GM19324 (cell line): Measurements from ENCODE around the gene ARHGAP8.

Experiments
- ATAC-seq: cut with Tn5 transposase; IDR thresholded peaks from one replicate; pipeline ENCODE4 v1.9.1; 2021; ENCODE audit warnings: mild to moderate bottlenecking, moderate library complexity; ENCODE audit not compliant: unreplicated experiment, low FRiP score

The ARHGAP8 gene

DNA sequence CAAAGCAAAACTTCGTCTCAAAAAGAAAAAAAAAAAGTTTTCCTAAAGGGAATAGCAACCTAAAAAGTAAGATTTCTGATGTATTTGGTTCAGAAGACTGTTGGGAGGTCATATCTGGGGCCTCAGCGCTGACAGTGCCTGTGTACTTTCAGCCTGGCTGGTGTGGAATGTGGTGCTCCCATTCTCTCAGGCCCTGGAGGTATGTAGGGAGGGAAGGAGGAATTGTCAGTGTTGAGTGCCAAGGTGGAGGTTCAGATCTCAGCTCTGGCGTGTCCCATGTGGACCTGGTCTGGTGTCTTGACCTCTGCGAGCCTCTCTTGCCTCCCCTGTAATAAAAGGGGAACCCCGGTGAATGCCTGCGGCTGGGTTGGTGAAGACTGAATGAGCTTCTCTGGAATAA is 28.0 kb upstream of the ARHGAP8 start:
- no peak for ATAC-seq

DNA sequence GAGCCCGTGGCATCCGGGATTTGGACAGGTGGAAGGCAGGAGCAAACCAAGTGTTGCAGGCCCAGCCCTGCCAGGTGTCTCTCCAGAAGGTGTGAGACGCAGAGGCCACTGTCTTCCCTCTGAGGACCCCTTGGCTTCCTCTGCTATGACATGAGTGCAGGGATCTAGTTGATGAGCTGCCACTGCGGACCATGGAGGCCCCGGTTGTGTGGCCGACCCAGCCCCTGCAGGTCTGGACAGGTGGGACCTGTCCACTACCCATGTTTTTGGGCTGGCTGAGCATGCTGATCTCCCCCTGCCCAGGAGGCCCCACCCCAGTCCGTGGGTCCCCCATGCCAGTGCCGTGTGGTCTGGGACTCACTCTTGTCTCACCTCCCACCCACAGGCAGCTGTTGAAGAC is 27.5 kb upstream of the ARHGAP8 start:
- ATAC-seq, result no peak

DNA sequence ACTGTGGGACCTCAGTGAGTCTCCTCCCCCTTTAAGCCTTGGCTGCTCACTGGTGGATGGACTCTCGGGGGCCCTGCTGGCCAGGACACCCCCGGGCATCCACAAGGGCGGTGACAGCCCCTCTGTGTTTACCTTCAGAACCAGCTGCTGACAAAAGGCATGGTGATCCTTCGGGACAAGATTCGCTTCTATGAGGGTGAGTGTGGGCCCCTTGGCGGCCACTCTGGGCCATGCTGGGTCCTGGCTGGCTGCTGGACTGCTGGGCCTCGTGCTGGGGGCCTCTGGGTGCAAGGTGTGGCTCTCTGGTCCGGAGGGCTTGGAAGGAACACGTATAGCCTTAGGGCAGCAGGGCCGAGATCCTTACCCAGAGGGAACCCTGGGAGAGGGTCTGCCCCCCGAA is 25.9 kb upstream of the ARHGAP8 start:
- no peak for ATAC-seq

DNA sequence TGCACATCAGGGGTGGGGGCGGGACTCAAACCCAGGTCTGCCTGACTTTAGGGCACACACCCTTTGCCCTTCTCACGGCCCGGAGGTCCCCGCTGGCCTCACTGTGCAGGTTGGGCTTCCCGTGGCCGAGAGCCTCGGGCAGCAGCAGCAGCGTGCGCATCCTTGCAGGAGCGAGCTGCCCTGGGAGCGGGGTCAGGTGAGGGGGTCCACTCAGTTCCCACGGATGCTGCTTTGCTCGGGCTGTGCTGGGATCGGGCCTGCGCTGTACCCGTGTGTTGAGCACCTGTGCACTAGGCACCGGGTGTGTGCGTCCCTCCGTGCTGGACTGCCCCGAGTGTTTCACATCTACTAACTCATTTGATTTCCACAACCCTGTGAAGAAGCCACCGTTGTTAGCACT is 25.2 kb upstream of the ARHGAP8 start:
- ATAC-seq, result no peak

DNA sequence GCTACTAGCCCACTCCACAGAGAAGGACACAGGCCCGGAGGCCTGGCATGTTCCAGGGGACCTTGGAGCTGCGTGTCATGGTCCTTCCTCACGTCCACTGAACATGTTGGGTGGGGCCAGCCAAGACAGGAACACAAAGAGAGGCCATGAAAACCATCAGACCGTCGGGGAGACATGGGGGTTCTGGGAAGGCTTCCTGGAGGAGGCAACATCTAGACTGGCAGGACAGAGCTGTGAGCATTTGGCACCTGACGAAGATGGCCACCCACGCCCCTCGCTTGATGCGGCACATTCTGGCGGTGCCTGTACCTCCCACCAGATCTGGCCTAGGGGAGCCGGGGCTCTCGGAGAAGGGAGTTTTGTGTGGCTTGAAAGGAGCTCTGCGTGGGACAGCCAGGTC is 24.7 kb upstream of the ARHGAP8 start:
- no peak for ATAC-seq

DNA sequence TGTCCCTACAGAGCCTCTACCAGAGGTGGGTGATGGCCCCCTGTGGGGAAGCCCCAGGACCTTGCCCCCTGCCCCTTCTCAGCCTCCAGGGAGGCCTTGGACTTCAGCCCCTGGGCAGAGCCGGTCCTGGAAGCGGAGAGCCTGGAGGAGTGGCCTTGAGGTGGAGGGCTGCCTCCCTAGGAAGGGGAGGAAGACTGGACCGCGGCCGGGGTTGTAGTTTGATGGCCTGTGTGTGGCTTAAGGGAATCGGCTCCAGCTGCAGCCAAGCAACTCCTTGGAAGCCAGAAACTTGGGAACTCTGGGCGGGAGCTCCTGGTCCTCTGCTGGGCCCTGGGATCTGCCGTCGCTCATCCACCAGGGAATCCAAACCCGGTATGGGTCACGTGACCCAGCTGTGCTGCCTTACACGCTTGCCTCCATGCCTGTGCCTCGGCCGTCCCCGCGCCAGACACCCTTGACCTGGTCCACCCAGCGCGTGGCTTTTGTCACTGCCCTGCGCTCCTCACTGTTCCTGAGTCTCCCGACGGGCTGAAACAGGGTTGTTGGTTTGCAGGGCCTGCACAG is 23.5 kb upstream of the ARHGAP8 start:
- ATAC-seq, result no peak

DNA sequence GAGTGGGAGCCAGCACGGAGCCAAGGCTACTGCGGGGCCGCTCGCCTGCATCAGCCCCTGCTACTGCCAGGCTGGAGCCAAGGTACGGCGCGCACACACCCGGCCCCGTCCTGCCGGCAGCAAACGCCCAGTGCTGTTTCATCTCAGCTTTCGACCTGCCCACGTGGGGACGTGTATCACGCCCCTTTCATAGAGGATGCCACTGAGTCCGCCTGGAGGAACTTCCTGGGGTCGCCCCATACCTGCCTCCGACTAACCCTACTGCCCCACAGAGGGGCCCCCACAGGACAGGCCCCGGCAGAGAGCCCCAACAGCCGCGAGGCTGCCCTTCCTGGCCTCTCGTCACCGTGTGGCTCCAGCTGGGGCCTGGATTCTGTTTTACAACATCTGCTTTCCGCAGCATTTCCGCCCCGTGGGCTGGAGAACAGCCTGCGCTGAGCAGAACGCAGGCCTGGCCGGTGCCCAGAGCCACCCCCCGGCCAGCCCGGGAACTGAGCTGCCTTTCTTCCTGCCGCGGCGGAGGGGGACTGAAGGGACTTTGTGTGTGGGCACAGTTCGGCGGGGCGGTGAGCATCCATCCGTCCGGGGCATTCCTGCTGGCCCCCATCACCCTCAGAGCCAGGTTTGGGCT is 22.9 kb upstream of the ARHGAP8 start:
- ATAC-seq, result no peak

DNA sequence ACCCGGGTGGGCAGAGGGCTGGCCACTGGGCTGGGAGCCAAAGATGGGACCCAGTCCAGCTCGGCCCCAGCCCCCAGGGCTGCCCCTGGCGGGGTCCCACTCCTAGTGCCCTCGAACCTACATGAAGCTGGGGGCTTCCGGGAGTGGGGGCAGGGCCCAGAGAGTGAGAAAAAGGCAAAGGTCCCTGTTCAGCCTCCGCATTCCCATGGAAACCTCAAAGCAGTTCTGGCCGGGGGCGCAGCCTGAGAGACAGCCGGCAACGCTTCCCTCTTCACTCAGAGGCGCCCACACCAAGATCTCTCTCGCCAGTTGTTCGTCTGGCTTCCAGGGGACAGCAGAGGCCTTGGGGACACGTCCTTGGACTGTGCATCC is 22.4 kb upstream of the ARHGAP8 start:
- ATAC-seq, result no peak

DNA sequence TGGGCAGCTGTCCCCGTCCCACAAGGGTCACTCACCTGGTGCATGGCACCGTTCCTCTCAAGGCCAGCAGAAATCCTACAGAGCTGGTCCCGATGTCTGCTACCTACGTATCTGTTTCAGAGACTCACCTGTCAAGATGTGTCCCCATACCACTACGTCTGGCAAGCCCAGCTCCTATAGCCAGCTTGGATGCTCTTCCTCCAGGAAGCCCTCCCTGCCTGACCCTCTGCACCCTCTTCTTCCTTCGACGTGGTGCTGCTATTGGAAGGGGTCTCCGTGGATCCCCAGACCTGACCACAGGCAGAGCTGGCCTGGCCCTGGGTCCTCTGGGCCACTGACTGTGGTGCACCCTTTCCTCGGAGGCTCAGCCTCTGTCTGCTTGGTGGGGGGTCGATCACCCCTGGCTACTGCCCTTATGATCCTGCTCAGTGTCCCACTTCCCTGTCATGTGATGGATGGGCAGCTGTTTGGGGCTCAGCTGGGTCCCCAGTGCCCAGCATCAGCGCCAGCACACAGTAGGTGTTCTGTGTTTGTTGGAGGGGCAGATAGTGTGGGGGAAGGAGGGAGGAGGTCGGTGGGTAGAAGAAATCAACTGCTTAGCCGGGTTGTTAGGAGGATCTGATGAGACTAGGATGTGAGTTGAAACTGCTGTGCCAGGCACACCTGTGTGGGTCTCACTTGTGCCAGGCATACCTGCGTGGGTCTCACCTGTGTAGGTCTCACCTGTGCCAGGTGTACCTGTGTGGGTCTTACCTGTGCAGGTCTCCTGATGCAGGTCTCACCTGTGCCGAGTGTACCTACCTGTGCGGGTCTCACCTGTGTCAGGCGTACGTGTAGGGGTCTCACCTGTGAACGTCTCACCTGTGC is 21.7 kb upstream of the ARHGAP8 start:
- ATAC-seq, result no peak

DNA sequence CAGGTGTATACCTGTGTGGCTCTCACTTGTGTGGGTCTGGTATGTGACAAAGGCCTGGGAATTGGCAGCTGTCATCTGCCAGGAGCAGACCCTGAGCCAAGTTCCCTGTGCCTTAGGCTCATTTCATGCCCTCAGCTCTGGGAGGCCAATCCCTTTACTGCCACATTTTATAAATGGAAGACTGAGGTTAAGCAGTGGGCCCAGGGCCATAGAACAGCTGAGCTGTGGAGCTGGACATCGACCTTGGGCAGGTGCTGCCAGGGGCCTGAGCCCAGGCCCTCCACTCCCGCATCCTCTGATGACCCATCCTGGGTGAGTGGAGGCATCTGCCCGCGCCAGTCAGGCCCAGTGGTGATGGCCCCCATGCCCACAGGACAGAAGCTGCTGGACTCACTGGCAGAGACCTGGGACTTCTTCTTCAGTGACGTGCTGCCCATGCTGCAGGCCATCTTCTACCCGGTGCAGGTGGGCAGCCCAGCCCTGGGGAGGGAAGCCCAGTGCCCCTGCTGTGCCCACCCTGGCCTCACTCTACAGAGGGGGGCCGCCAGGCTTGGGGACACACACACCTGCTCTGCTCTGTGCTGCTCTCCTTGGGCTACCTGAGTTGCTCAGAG is 20.9 kb upstream of the ARHGAP8 start:
- ATAC-seq, result no peak

DNA sequence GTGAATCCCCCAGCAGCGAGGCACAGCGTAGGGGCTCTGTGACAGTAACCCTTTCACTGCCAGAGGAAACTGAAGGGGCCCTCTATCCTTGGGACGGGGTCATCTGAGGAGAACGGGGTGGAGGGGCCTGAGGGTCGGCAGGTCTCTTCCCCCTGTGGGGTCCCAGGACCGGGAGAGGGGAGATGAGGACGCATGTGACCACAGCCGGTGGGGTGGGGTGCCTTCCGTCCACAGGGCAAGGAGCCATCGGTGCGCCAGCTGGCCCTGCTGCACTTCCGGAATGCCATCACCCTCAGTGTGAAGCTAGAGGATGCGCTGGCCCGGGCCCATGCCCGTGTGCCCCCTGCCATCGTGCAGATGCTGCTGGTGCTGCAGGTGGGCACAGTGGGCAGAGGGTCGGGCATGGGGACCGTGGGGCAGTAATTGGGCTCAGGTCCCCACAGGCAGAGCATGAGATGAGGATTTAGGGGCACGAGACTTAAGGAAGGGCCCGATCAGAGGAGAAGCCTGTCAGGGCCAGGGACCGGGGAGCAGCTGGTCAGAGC is 20.3 kb upstream of the ARHGAP8 start:
- ATAC-seq, result no peak

DNA sequence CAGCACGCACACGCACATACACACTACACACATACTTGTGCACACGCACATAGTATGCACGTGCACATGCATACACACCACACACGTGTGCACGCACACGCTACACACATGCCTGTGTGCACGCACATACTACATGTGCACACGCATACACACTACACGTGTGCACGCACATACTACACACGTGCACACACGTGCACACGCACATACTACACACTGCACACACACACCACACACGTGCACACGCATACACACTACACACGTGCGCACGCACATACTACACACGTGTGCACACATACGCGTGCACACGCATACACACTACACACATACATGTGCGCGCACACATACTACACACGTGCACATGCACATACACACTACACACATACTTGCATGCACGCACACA is 19.7 kb upstream of the ARHGAP8 start:
- no peak for ATAC-seq

DNA sequence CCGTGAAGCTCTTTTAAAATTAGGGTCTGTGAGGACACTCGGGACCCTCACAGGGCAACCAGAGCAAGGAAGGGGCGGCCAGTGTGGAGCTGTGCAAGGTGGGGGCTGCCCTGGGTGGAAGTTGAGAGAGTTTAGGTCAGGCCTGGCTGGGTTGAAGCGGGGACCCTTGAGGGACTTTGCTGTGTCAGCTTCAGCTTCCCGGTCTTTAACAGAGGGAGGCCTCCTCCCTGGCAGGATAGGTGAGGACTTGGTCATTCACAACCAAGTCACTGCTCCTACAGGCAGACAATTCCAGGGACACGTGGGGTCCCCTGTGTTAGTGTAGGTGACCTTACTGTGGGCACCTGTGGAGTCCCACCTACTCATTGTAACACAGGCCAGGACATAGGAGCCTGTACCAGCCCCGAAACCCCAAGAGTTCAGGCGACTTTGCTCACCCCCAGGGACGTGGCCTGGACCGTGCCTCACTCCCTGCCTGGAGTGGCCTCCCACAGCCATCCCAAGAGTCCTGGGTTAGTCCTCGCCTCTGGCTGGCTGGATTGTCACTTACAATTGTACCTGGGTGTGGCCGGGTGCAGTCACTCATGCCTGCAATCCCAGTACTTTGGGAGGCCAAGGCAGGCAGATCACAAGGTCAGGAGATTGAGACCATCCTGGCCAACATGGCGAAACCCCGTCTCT is 18.8 kb upstream of the ARHGAP8 start:
- no peak for ATAC-seq

DNA sequence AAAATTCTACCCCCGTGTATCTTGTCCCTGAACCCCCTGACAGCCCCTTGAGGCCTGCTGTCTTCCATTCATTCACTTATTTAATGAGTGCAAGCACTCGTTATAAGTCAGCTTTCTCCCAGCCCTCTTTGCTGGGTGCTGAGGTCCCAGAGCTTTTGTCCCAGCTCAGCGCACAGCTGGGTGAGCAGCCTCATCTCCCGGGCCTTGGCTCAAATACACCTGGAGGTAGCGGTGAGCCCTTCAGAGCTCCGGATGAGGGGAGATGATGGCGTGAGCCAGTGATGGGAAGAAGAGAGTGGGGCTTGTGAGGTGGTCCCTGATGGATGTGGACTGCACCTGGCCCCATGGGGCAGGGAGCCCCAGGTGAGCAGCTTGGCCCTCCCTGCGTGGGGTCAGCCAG is 18.1 kb upstream of the ARHGAP8 start:
- ATAC-seq, result no peak

DNA sequence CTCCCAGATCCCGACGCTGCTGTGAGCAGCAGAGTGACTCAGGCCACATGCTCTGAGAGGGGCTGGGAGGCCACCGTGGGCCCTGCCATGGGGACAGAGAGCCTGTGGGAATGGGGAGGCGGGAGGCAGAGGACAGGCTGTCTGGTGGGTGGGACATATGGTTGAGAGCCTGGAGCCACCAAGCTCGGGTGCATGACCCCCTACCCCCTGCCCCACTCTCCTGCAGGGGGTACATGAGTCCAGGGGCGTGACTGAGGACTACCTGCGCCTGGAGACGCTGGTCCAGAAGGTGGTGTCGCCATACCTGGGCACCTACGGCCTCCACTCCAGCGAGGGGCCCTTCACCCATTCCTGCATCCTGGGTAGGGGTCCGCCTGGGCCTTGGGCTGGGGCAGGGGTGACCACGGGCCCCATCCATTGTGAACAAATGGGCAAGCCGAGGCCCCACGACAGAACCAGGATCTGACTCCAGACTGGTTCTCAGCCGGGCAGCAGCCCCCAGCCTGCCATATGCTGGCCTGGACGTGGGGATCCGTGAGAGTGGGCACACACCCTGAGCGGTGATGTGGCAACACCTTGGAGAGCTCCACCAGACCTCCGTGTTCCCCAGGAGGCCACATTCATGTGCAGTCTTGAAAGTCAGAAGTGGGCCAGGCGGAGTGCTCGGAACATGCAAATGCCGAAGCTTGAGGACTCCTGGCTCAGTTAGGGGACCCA is 17.4 kb upstream of the ARHGAP8 start:
- no peak for ATAC-seq

DNA sequence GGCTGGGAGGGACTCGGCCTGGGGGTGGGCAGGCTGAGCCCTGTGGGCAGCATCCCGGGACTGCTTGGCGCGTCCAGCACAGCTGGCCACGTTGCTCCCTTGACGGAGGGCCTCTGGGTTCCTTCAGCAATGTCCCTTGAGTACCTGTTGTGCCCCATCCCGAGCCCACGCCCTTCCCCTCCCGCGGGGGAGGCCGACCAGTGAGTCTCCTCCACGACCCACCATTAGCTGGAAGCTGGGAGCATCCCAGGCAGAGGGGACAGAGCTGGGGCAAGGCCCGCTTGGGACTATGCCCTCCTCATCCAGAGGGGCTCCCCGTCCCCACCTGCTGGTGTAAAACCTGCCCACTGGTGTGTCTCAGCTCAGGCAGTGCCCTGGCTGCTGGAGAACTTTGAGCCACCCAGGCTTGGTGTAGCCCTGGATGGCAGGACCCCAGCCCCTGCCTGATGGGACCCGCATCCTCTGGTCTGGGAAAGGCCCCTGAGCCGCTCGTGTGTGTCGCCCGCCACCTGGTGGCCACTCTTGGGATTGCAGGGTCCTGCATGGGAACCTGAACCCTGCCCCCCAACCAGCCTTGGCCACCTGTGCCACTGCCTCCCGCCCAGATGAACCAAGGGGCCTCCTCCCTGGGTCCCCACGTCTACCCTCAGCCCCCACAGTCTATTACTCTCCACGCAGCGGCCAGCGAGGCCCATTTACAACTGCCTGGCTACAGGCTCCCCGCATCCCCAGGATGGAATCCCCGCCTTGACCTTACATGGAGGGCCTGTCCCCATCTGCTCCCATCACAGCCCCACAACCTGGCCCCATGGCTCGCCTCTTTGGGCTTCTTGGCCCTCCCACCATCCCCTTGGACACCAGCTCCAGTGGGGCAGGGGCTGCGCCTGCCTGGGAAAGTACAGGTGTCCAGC is 16.6 kb upstream of the ARHGAP8 start:
- ATAC-seq, result no peak

DNA sequence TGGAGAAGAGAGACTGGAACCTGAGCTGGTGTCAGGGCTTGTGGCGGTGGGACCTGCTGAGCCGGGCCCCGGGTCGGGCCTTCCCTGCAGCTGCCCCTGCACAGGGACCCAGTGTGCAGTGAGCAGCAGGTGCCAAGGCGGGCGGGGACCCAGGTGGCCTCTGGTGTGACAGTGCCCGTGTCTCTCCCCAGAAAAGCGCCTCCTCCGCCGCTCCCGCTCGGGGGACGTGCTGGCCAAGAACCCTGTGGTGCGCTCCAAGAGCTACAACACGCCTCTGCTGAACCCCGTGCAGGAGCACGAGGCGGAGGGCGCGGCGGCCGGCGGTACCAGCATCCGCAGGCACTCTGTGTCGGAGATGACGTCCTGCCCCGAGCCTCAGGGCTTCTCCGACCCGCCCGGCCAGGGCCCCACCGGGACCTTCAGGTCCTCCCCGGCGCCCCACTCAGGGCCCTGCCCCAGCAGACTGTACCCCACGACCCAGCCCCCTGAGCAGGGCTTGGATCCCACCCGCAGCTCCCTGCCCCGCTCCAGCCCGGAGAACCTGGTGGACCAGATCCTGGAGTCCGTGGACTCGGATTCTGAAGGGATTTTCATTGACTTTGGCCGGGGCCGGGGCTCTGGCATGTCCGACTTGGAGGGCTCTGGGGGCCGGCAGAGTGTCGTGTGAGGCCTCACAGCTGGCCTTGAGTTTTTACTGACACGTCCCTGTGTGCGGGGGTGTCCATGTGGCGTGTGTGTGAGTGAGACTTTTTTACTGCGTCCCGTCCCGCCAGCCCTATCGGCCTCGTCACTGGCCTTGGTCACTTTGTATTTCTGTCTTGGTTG is 15.6 kb upstream of the ARHGAP8 start:
- no peak for ATAC-seq
